Measurements from ENCODE around the gene TRAF3IP3. TPM values are rescaled to one million over a fixed set of nuclear protein-coding genes. Genes with fewer than 3 reads are reported as not detected.

TRAF3IP3 gene
- polyA plus RNA-seq, 1 of the 3 experiments (the other 2 are of a cell fraction), result 0.31 TPM

DNA sequence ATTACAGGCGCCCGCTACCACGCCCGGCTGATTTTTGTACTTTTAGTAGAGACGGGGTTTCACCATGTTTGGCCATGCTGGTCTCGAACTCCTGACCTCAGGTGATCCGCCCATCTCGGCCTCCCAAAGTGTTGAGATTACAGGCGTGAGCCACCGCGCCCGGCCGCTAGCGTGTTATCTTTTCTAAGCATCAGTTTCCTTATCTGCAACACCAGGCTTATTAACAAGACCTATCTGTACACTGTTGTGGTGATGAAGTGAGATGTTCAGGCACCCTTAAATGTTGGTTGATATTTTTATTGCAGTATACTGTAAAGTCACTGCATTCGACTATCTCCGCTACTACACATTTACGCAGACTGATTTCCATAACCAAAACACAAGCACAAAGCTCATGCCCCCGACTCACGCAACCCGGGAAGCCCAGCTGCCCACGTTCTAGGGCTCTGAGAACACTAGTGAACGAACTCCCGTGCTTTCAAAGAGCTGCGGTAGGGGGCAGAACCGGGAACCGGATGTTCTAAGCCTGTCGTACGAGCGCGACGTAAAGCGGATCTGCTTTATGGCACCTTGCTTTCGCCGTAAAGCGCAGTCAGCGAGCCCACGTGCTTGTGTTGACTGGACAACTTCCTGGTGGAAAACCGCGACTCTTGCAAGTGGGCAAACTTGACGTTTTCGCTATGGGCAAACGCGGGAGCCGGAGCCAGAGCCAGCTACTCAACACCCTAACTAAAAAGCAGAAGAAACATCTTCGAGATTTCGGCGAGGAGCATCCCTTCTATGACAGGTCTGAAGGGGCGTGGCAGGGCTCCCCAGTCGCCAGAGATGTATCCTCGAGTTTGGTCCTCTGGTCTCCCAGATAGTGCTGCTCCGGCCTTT is 71.8 kb downstream of the TRAF3IP3 start, which contains the start of gene UTP25:
Gene UTP25, plus strand, starts transcription at position 589 of the 879 bp plus-strand sequence. Its CDS starts 92 bp downstream, at position 681.
- Histone ChIP-seq H3K36me3 (replicated peaks in 1 of 2; ENCODE audit: control insufficient read depth in 1 of 2, insufficient read depth in 2 of 2, low read length in 1 of 2) (peaks cover 25 to 29% of the 10 kb centered on the region in 2 experiments), H3K9me2 (no peaks in the 10 kb centered on the region), H2AFZ (ENCODE audit: low read depth) (peak within 1 kb of the TSS; percentile 69), H3K79me2 (ENCODE audit: insufficient read depth) (peaks cover 38% of the 10 kb centered on the region), H3K27ac (ENCODE audit: low read depth in 2 of 2, low read length in 1 of 2) (peak within 1 kb of the TSS; percentile 76 to 98), H3K27me3 (ENCODE audit: insufficient read depth) (no peaks in the 10 kb centered on the region), H3K9me3 (no peaks in the 10 kb centered on the region), H3F3A (replicated peaks; ENCODE audit: insufficient read depth) (peaks cover 65% of the 10 kb centered on the region), H3K4me1 (ENCODE audit: control insufficient read depth in 1 of 2, insufficient read depth in 2 of 2, low read depth in 1 of 2, low read length in 1 of 2) (peaks cover 6 to 33% of the 10 kb centered on the region in 2 experiments), H4K20me1 (ENCODE audit: insufficient read depth) (no peaks in the 10 kb centered on the region), H3K4me2 (peak within 1 kb of the TSS; percentile 90), H3K9ac (peak within 1 kb of the TSS; percentile 81), H3K4me3 (ENCODE audit: low read depth in 2 of 2, low read length in 1 of 2) (peak within 1 kb of the TSS; percentile 81 to 88)
- ChIA-PET POLR2A (interaction anchor here (0.7 to 2.0 kb wide), 8 partner anchors 9 to 166 kb away, joined by 3 to 6 read pairs (median 4); partner anchors contain the start of gene C1orf74), CTCF (interaction anchor here (0.6 to 2.4 kb wide), 19 partner anchors 9 to 167 kb away, joined by 3 to 18 read pairs (median 4); no protein-coding TSS in a partner anchor)
- peak; percentile 80 for DNase-seq
- WGBS (ENCODE audit: low lambda C conversion rate), result 23% methylated on average over 40 of the region's 51 CpGs
- TF ChIP-seq NRF1 (IDR thresholded peaks at IDR 0.05; ENCODE audit: low read depth, low read length) (no peak), GABPA (IDR thresholded peaks at IDR 0.05; ENCODE audit: low read depth) (peak; percentile 86), POLR2AphosphoS5 (IDR thresholded peaks at IDR 0.05; ENCODE audit: low read depth, low read length) (peak; percentile 91), NFIC (IDR thresholded peaks at IDR 0.05; ENCODE audit: borderline replicate concordance) (peak; percentile 6; the same call in 1 of the 2 replicates), FOXM1 (IDR thresholded peaks at IDR 0.05; ENCODE audit: low read depth) (no peak), RFX5 (IDR thresholded peaks at IDR 0.05; ENCODE audit: low read length) (no peak; the same call in 1 of the 2 replicates), TEAD4 (IDR thresholded peaks at IDR 0.05; ENCODE audit: borderline replicate concordance, insufficient read depth) (no peak), TCF12 (IDR thresholded peaks at IDR 0.05) (peak; percentile 41; the same call in 1 of the 2 replicates), MXI1 (IDR thresholded peaks at IDR 0.05; ENCODE audit: low read depth, low read length) (peak; percentile 100), ELF1 (IDR thresholded peaks at IDR 0.05) (peak; percentile 96), FOSL2 (IDR thresholded peaks at IDR 0.05; ENCODE audit: borderline replicate concordance, low read depth) (no peak), TAF1 (IDR thresholded peaks at IDR 0.05; ENCODE audit: borderline replicate concordance, low read depth, low read length) (peak; percentile 81; the same call in 1 of the 2 replicates), YY1 (IDR thresholded peaks at IDR 0.05; ENCODE audit: low read depth) (no peak), SMC3 (IDR thresholded peaks at IDR 0.05; ENCODE audit: low read depth, low read length) (0 out of 2 replicates have a peak, but pooled peaks have one; percentile 38), RAD21 (IDR thresholded peaks at IDR 0.05; ENCODE audit: low read length) (peak; percentile 49), FOXJ3 (CRISPR knock-in tag; IDR thresholded peaks at IDR 0.05) (peak; percentile 76), CHD2 (IDR thresholded peaks at IDR 0.05; ENCODE audit: low read length, partially characterized antibody) (peak; percentile 86), GATA2 (CRISPR knock-in tag; IDR thresholded peaks at IDR 0.05) (peak; percentile 52; the same call in 1 of the 2 replicates), EP300 (IDR thresholded peaks at IDR 0.05; ENCODE audit: borderline replicate concordance in 1 of 2, low read depth in 1 of 2, low read length in 1 of 2) (no peak; a peak in 1 of 4 replicates), RCOR1 (IDR thresholded peaks at IDR 0.05; ENCODE audit: low read length) (peak; percentile 79)
- TF ChIP-seq, protein P1, sequence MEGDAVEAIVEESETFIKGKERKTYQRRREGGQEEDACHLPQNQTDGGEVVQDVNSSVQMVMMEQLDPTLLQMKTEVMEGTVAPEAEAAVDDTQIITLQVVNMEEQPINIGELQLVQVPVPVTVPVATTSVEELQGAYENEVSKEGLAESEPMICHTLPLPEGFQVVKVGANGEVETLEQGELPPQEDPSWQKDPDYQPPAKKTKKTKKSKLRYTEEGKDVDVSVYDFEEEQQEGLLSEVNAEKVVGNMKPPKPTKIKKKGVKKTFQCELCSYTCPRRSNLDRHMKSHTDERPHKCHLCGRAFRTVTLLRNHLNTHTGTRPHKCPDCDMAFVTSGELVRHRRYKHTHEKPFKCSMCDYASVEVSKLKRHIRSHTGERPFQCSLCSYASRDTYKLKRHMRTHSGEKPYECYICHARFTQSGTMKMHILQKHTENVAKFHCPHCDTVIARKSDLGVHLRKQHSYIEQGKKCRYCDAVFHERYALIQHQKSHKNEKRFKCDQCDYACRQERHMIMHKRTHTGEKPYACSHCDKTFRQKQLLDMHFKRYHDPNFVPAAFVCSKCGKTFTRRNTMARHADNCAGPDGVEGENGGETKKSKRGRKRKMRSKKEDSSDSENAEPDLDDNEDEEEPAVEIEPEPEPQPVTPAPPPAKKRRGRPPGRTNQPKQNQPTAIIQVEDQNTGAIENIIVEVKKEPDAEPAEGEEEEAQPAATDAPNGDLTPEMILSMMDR (IDR thresholded peaks at IDR 0.05), result peak; percentile 75
- TF ChIP-seq, protein P2, sequence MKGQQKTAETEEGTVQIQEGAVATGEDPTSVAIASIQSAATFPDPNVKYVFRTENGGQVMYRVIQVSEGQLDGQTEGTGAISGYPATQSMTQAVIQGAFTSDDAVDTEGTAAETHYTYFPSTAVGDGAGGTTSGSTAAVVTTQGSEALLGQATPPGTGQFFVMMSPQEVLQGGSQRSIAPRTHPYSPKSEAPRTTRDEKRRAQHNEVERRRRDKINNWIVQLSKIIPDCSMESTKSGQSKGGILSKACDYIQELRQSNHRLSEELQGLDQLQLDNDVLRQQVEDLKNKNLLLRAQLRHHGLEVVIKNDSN (IDR thresholded peaks at IDR 0.05; ENCODE audit: borderline replicate concordance, low read depth), result peak; percentile 93
- TF ChIP-seq, protein P3, sequence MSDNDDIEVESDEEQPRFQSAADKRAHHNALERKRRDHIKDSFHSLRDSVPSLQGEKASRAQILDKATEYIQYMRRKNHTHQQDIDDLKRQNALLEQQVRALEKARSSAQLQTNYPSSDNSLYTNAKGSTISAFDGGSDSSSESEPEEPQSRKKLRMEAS (IDR thresholded peaks at IDR 0.05; ENCODE audit: low read depth), result peak; percentile 100
- TF ChIP-seq, protein P4, sequence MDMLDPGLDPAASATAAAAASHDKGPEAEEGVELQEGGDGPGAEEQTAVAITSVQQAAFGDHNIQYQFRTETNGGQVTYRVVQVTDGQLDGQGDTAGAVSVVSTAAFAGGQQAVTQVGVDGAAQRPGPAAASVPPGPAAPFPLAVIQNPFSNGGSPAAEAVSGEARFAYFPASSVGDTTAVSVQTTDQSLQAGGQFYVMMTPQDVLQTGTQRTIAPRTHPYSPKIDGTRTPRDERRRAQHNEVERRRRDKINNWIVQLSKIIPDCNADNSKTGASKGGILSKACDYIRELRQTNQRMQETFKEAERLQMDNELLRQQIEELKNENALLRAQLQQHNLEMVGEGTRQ (IDR thresholded peaks at IDR 0.05; ENCODE audit: borderline replicate concordance, low read depth, low read length), result peak; percentile 53; the same call in 1 of the 2 replicates
- TF ChIP-seq, protein P5, sequence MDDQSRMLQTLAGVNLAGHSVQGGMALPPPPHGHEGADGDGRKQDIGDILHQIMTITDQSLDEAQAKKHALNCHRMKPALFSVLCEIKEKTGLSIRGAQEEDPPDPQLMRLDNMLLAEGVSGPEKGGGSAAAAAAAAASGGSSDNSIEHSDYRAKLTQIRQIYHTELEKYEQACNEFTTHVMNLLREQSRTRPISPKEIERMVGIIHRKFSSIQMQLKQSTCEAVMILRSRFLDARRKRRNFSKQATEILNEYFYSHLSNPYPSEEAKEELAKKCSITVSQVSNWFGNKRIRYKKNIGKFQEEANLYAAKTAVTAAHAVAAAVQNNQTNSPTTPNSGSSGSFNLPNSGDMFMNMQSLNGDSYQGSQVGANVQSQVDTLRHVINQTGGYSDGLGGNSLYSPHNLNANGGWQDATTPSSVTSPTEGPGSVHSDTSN (IDR thresholded peaks at IDR 0.05), result no peak
- TF ChIP-seq, protein P6, sequence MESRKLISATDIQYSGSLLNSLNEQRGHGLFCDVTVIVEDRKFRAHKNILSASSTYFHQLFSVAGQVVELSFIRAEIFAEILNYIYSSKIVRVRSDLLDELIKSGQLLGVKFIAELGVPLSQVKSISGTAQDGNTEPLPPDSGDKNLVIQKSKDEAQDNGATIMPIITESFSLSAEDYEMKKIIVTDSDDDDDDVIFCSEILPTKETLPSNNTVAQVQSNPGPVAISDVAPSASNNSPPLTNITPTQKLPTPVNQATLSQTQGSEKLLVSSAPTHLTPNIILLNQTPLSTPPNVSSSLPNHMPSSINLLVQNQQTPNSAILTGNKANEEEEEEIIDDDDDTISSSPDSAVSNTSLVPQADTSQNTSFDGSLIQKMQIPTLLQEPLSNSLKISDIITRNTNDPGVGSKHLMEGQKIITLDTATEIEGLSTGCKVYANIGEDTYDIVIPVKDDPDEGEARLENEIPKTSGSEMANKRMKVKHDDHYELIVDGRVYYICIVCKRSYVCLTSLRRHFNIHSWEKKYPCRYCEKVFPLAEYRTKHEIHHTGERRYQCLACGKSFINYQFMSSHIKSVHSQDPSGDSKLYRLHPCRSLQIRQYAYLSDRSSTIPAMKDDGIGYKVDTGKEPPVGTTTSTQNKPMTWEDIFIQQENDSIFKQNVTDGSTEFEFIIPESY (IDR thresholded peaks at IDR 0.05; ENCODE audit: borderline replicate concordance, low read depth), result 0 out of 2 replicates have a peak, but pooled peaks have one; percentile 58

Data from SK-N-SH (cell line).